Measurements from ENCODE around the gene SLC41A2. TPM values are rescaled to one million over a fixed set of nuclear protein-coding genes. Genes with fewer than 3 reads are reported as not detected.

SLC41A2 gene
- total and polyA plus RNA-seq, 10 of the 15 experiments (the other 5 are each of a cell fraction or from before 2014, with no cell fraction given): 3.5 to 19.0 (median 11.3) TPM

DNA sequence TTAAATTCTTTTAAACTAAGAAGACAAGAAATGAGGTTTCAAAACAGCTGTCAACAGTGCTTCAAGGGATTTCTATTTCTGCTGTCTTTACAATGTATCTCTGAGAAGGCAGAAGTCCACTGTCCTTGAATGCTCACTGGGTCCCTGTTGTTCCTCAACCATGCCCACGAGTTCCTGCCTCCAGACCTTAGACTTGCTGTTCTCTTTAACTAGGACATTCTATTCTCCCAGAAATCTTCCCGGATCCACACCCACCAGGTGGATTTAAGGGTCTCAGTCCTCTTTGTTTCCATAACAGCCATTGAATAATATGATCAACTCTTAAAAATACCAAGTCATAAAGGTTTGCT lies 6.7 kb upstream of the SLC41A2 start:
- Histone ChIP-seq H3K9me3 (replicated peaks; ENCODE audit: control insufficient read depth, insufficient read depth, low read length) (peaks cover 6% of the 10 kb centered on the region; the same call in 2 of the 3 replicates), H3K9ac (ENCODE audit: control insufficient read depth, insufficient read depth, low read length) (no peak overlapping the region), H3K4me3 (no peak overlapping the region), H3K4me1 (ENCODE audit: control insufficient read depth, insufficient read depth, low read length) (peaks cover 24% of the 10 kb centered on the region), H3K79me2 (ENCODE audit: control insufficient read depth, insufficient read depth, low read length) (no peaks in the 10 kb centered on the region), H3K27ac (ENCODE audit: control insufficient read depth, insufficient read depth) (no peak overlapping the region), H3K36me3 (ENCODE audit: control insufficient read depth in 2 of 2, insufficient read depth in 2 of 2, low read length in 1 of 2) (no peaks in the 10 kb centered on the region), H3K4me2 (ENCODE audit: control insufficient read depth, insufficient read depth) (no peak overlapping the region), H4K20me1 (ENCODE audit: control insufficient read depth, insufficient read depth) (no peaks in the 10 kb centered on the region), H2AFZ (ENCODE audit: control insufficient read depth, low read depth, low read length) (no peak overlapping the region), H3K27me3 (replicated peaks in 1 of 2; ENCODE audit: control insufficient read depth in 2 of 2, insufficient read depth in 2 of 2, low read length in 1 of 2) (no peaks in the 10 kb centered on the region)
- no TSS peak for BruUV-seq (replicated peaks)
- DNase-seq (ENCODE audit: low read depth, low spot score): no peak
- CTCF ChIA-PET: no interaction called here
- WGBS (ENCODE audit: insufficient coverage, insufficient replicate concordance, low lambda C conversion rate, missing lambda C conversion rate): 48% methylated on average over 2 of the region's 2 CpGs
- POLR2A ChIA-PET: no interaction called here
- in situ Hi-C loops (cut with MboI): no loop called here
- no peak for ATAC-seq
- RAD21 ChIA-PET (ENCODE audit: unreplicated experiment): no interaction called here
- intact Hi-C loops (cut with micrococcal nuclease; ENCODE audit: unreplicated experiment): no loop called here
- FAIRE-seq: no peak
- SMC1A ChIA-PET (ENCODE audit: uncharacterized antibody, unreplicated experiment): no interaction called here
- no peak for TF ChIP-seq EED (IDR thresholded peaks at IDR 0.05; ENCODE audit: low read depth)
- TF ChIP-seq WRNIP1 (IDR thresholded peaks at IDR 0.05; ENCODE audit: borderline replicate concordance, low read depth, low read length): no peak
- no peak for TF ChIP-seq ASH2L (IDR thresholded peaks at IDR 0.05; ENCODE audit: borderline replicate concordance, low read depth)
- TF ChIP-seq ETV6 (conservative IDR thresholded peaks at IDR 0.05 in 1 of 2, IDR thresholded peaks at IDR 0.05 in 1 of 2; ENCODE audit: borderline replicate concordance in 1 of 2, low read depth in 1 of 2): no peak
- no peak for TF ChIP-seq RUNX3 (IDR thresholded peaks at IDR 0.05; ENCODE audit: low read length)
- TF ChIP-seq, protein P1, sequence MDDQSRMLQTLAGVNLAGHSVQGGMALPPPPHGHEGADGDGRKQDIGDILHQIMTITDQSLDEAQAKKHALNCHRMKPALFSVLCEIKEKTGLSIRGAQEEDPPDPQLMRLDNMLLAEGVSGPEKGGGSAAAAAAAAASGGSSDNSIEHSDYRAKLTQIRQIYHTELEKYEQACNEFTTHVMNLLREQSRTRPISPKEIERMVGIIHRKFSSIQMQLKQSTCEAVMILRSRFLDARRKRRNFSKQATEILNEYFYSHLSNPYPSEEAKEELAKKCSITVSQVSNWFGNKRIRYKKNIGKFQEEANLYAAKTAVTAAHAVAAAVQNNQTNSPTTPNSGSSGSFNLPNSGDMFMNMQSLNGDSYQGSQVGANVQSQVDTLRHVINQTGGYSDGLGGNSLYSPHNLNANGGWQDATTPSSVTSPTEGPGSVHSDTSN (IDR thresholded peaks at IDR 0.05; ENCODE audit: insufficient replicate concordance, low read depth, low read length): no peak
- no peak for TF ChIP-seq POLR2AphosphoS5 (IDR thresholded peaks at IDR 0.05; ENCODE audit: low read length)
- no peak for TF ChIP-seq SUPT20H (IDR thresholded peaks at IDR 0.05; ENCODE audit: borderline replicate concordance, control insufficient read depth, low read depth, low read length)
- TF ChIP-seq GATAD2B (conservative IDR thresholded peaks at IDR 0.05; ENCODE audit: low read depth): no peak
- TF ChIP-seq NKRF (conservative IDR thresholded peaks at IDR 0.05): no peak
- no peak for TF ChIP-seq TAF1 (IDR thresholded peaks at IDR 0.05; ENCODE audit: borderline replicate concordance, low read depth, low read length)

All from GM12878 (cell line).